Measurements from ENCODE around the gene NOL12. TPM values are rescaled to one million over a fixed set of nuclear protein-coding genes. Genes with fewer than 3 reads are reported as not detected.
"Not testable (repeated sequence)": the region's sequence is repeated elsewhere in the genome, so short reads cannot be mapped to it uniquely, and the experiment has no call there.

Gene NOL12
- polyA plus RNA-seq, 3 donors from 2014 or later, result 34.6 to 59.3 (median 42.3) TPM

DNA sequence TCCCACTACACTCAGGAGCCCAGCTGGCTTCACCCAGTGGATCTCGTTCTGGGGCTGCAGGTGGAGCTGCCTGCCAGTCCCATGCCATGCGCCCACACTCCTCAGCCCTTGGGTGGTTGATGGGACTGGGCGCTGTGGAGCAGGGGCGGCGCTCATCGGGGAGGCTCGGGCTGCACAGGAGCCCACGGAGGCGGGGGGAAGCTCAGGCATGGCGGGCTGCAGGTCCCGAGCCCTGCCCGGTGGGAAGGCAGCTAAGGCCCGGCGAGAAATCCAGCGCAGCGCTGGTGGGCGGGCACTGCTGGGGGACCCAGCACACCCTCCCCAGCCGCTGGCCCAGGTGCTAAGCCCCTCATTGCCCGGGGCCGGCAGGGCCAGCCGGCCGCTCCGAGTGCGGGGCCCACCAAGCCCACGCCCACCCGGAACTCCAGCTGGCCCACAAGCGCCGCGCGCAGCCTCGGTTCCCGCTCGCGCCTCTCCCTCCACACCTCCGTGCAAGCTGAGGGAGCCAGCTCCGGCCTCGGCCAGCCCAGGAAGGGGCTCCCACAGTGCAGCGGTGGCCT is 31.7 kb downstream of the NOL12 start:
- not testable (repeated sequence) for DNase-seq; H3K27me3 Mint-ChIP-seq (ENCODE audit: low read depth in 3 of 3); H3K4me1 Mint-ChIP-seq; H3K9me3 Mint-ChIP-seq; H3K27ac Mint-ChIP-seq; H3K4me3 Mint-ChIP-seq
- peaks cover 5 to 11% (median 8%) of the 10 kb centered on the region in 3 donors for H3K36me3 Mint-ChIP-seq

DNA sequence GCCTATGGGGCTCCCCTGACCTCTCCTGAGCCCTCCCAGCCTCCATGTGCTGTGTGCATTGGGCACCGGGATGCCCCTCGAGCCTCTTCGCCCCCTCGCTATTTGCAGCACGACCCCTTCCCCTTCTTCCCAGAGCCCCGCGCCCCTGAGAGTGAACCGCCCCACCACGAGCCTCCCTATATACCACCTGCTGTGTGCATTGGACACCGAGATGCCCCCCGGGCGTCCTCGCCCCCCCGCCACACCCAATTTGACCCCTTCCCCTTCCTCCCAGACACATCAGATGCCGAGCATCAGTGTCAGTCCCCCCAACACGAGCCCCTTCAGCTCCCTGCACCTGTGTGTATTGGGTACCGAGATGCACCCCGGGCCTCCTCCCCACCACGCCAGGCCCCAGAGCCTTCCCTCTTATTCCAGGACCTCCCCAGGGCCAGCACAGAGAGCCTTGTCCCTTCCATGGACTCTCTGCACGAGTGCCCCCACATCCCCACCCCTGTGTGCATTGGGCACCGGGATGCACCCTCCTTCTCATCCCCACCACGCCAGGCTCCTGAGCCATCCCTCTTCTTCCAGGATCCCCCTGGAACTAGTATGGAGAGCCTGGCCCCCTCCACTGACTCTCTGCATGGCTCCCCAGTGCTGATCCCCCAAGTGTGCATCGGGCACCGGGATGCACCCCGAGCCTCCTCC is 39.6 kb downstream of the NOL12 start:
- DNase-seq, result no peak
- H3K36me3 Mint-ChIP-seq, result peaks cover 0 to 6% (median 0%) of the 10 kb centered on the region in 3 donors

GRCh38 chr22:37726241-37726887 is 40.2 kb downstream of the NOL12 start:
- DNase-seq, result no peak
- Mint-ChIP-seq H3K27ac (no peak overlapping the region), H3K4me1 (no peaks in the 10 kb centered on the region), H3K9me3 (no peaks in the 10 kb centered on the region), H3K36me3 (peaks cover 0 to 6% (median 0%) of the 10 kb centered on the region in 3 donors), H3K27me3 (ENCODE audit: low read depth in 3 of 3) (peaks cover 0 to 2% (median 2%) of the 10 kb centered on the region in 3 donors), H3K4me3 (no peak overlapping the region)

More for the DNA sequence above, 39.6 kb downstream of the NOL12 start:
- H3K4me1 Mint-ChIP-seq, result no peaks in the 10 kb centered on the region
- H3K27me3 Mint-ChIP-seq (ENCODE audit: low read depth in 3 of 3), result peaks cover 0 to 2% (median 2%) of the 10 kb centered on the region in 3 donors
- no peak overlapping the region for H3K4me3 Mint-ChIP-seq
- no peaks in the 10 kb centered on the region for H3K9me3 Mint-ChIP-seq
- no peak overlapping the region for H3K27ac Mint-ChIP-seq

DNA sequence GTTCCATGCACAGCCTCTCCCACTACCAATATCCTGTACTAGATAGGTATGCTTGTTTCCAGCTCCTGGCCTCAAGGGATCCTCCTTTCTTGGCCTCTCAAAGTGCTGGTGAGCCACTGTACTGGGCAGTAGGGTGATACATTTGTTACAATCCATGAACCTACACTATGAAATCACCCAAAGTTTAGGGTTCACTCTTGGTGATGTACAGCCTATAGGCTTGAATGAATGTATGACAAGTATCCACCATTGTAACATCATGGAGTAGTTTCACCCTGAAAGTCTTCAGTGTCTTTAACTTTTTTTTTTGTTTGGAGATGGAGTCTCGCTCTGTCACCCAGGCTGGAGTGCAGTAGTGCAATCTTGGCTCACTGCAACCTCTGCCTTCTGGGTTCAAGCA is 42.5 kb downstream of the NOL12 start:
- peaks cover 0 to 2% (median 2%) of the 10 kb centered on the region in 3 donors for H3K27me3 Mint-ChIP-seq (ENCODE audit: low read depth in 3 of 3)
- H3K4me1 Mint-ChIP-seq, result no peaks in the 10 kb centered on the region
- H3K9me3 Mint-ChIP-seq, result no peaks in the 10 kb centered on the region
- no peak overlapping the region for H3K4me3 Mint-ChIP-seq
- peaks cover 0 to 6% (median 0%) of the 10 kb centered on the region in 3 donors for H3K36me3 Mint-ChIP-seq
- H3K27ac Mint-ChIP-seq, result no peak overlapping the region
- DNase-seq, result no peak

GRCh38 chr22:37731804-37732471 is 45.8 kb downstream of the NOL12 start:
- H3K4me1 Mint-ChIP-seq, result no peaks in the 10 kb centered on the region
- H3K4me3 Mint-ChIP-seq, result no peak overlapping the region
- DNase-seq, result no peak
- no peak overlapping the region for H3K27ac Mint-ChIP-seq
- H3K9me3 Mint-ChIP-seq, result no peaks in the 10 kb centered on the region
- no peaks in the 10 kb centered on the region for H3K27me3 Mint-ChIP-seq (ENCODE audit: low read depth in 3 of 3)
- H3K36me3 Mint-ChIP-seq, result no peaks in the 10 kb centered on the region

GRCh38 chr22:37732699-37733607 is 46.8 kb downstream of the NOL12 start:
- Mint-ChIP-seq H3K4me1 (no peaks in the 10 kb centered on the region), H3K27ac (peak overlapping the region in 1 of 6 donors; percentile 73), H3K36me3 (peaks cover 0 to 1% (median 0%) of the 10 kb centered on the region in 3 donors), H3K4me3 (no peak overlapping the region), H3K27me3 (ENCODE audit: low read depth in 3 of 3) (no peaks in the 10 kb centered on the region), H3K9me3 (no peaks in the 10 kb centered on the region)
- DNase-seq, result no peak

GRCh38 chr22:37733625-37734401 is 47.7 kb downstream of the NOL12 start:
- Mint-ChIP-seq H3K36me3 (peaks cover 0 to 6% (median 0%) of the 10 kb centered on the region in 3 donors), H3K27me3 (ENCODE audit: low read depth in 3 of 3) (peaks cover 0 to under 1% (median 0%) of the 10 kb centered on the region in 3 donors), H3K4me3 (no peak overlapping the region), H3K9me3 (no peaks in the 10 kb centered on the region), H3K4me1 (no peaks in the 10 kb centered on the region), H3K27ac (no peak overlapping the region)
- no peak for DNase-seq

- no peaks in the 10 kb centered on the region for H3K4me1 Mint-ChIP-seq
- DNase-seq, result no peak
- peaks cover 0 to 2% (median 0%) of the 10 kb centered on the region in 3 donors for H3K27me3 Mint-ChIP-seq (ENCODE audit: low read depth in 3 of 3)
- H3K27ac Mint-ChIP-seq, result no peak overlapping the region
- peaks cover 0 to 6% (median 0%) of the 10 kb centered on the region in 3 donors for H3K36me3 Mint-ChIP-seq
- H3K9me3 Mint-ChIP-seq, result no peaks in the 10 kb centered on the region
- no peak overlapping the region for H3K4me3 Mint-ChIP-seq
Observed at GRCh38 chr22:37734402-37734700, 48.2 kb downstream of the NOL12 start.

GRCh38 chr22:37734964-37735451 is 48.9 kb downstream of the NOL12 start:
- H3K36me3 Mint-ChIP-seq, result peaks cover 0 to 6% (median 0%) of the 10 kb centered on the region in 3 donors
- H3K4me1 Mint-ChIP-seq, result no peaks in the 10 kb centered on the region
- H3K27ac Mint-ChIP-seq, result no peak overlapping the region
- DNase-seq, result no peak
- no peak overlapping the region for H3K4me3 Mint-ChIP-seq
- H3K9me3 Mint-ChIP-seq, result no peaks in the 10 kb centered on the region
- peaks cover 0 to 2% (median 0%) of the 10 kb centered on the region in 3 donors for H3K27me3 Mint-ChIP-seq (ENCODE audit: low read depth in 3 of 3)

GRCh38 chr22:37739035-37739434 is 52.9 kb downstream of the NOL12 start:
- no peaks in the 10 kb centered on the region for H3K9me3 Mint-ChIP-seq
- no peak overlapping the region for H3K4me3 Mint-ChIP-seq
- DNase-seq, result no peak
- peaks cover 0 to 6% (median 0%) of the 10 kb centered on the region in 3 donors for H3K36me3 Mint-ChIP-seq
- H3K4me1 Mint-ChIP-seq, result peaks cover 0 to under 1% of the 10 kb centered on the region in 2 donors
- no peak overlapping the region for H3K27ac Mint-ChIP-seq
- peaks cover 0 to 2% (median 2%) of the 10 kb centered on the region in 3 donors for H3K27me3 Mint-ChIP-seq (ENCODE audit: low read depth in 3 of 3)

GRCh38 chr22:37739611-37740049 is 53.5 kb downstream of the NOL12 start:
- no peak overlapping the region for H3K27ac Mint-ChIP-seq
- peaks cover 0 to 6% (median 0%) of the 10 kb centered on the region in 3 donors for H3K36me3 Mint-ChIP-seq
- H3K9me3 Mint-ChIP-seq, result no peaks in the 10 kb centered on the region
- H3K27me3 Mint-ChIP-seq (ENCODE audit: low read depth in 3 of 3), result peaks cover 2 to 5% (median 2%) of the 10 kb centered on the region in 3 donors
- H3K4me1 Mint-ChIP-seq, result peaks cover 0 to 6% of the 10 kb centered on the region in 2 donors
- DNase-seq, result no peak
- H3K4me3 Mint-ChIP-seq, result no peak overlapping the region

DNA sequence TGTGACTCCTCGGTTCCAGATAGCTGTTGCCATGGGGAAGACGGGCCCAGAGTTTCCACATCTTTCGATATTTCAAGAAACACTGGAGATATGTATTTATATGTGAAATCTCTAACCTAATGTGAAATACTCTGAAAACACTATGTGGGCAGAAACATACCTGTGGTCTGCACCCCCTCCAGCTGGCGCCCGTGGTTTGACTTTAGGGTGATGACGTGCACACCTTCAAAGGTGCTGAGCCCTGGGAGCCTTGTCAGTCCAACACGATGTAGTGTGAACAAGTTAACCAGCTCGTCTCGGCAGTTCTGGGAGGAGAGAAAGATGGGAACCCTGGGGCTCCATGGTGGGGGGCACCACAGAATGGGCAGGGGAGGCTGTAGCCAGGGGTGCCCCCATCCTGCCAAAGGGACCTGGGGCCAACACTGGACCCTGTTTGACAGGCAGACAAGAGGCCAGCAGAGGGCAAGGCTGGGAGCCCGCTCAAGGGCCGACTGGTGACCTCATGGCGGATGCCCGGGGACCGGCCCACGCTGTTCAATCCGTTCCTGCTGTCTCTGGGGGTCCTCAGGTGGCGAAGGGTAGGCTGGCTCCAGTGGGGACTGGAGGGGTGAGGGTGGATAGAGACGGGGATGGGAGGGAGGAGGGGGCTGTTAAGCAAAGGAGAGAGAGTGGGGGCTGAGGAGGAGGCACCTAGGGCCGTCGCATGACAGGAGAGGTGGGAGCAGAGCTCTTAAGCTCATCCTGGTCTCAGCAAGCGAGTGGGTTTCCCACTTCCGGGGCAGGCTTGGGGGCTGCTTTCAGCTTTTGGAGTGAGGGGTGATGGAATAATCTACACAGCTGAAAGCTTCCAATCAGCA is 54.5 kb downstream of the NOL12 start:
- H3K27ac Mint-ChIP-seq, result no peak overlapping the region
- peaks cover 0 to 6% (median 0%) of the 10 kb centered on the region in 3 donors for H3K36me3 Mint-ChIP-seq
- DNase-seq, result no peak
- no peaks in the 10 kb centered on the region for H3K9me3 Mint-ChIP-seq
- peaks cover 2 to 6% (median 4%) of the 10 kb centered on the region in 3 donors for H3K27me3 Mint-ChIP-seq (ENCODE audit: low read depth in 3 of 3)
- H3K4me1 Mint-ChIP-seq, result peaks cover 7 to 14% of the 10 kb centered on the region in 2 donors
- H3K4me3 Mint-ChIP-seq, result peak overlapping the region in 1 of 5 donors; percentile 1
